Loucy (cell line): ENCODE measurements around the gene MPI.

Experiments used
- EZH2phosphoT487 ChIP-seq: fragments of 200-600 bp; IDR thresholded peaks from 2 replicates; pipeline ENCODE4 v1.6.1; 2018; ENCODE audit warnings: antibody characterized with exemption, mild to moderate bottlenecking, moderate library complexity, borderline replicate concordance
- TF ChIP-seq, protein P1 (sequence below): fragments of 200-600 bp; sonication (generic); conservative IDR thresholded peaks from 2 replicates; pipeline ENCODE4 v1.5.1; 2014; ENCODE audit warnings: mild to moderate bottlenecking, antibody characterized with exemption, low read length

DNA sequence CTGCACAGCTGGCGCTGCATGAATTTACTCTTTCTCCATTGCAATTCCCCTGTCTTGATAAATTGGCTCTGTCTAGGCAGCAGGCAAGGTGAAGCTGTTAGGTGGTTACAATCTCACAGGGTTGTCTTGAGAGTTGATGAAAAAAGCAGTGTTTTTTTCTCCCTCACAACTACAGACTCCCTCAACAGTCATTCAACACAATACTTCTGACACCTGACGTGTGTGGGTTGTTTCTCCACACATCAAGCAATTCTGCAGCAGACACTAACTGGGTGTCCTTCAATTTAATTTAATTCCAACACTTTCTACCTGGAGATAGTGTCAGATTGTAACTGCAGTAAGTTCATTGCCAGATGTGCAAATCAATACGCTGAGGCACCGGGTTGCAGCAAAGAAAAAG lies 11.6 kb upstream of the MPI start:
- TF ChIP-seq, protein P1, sequence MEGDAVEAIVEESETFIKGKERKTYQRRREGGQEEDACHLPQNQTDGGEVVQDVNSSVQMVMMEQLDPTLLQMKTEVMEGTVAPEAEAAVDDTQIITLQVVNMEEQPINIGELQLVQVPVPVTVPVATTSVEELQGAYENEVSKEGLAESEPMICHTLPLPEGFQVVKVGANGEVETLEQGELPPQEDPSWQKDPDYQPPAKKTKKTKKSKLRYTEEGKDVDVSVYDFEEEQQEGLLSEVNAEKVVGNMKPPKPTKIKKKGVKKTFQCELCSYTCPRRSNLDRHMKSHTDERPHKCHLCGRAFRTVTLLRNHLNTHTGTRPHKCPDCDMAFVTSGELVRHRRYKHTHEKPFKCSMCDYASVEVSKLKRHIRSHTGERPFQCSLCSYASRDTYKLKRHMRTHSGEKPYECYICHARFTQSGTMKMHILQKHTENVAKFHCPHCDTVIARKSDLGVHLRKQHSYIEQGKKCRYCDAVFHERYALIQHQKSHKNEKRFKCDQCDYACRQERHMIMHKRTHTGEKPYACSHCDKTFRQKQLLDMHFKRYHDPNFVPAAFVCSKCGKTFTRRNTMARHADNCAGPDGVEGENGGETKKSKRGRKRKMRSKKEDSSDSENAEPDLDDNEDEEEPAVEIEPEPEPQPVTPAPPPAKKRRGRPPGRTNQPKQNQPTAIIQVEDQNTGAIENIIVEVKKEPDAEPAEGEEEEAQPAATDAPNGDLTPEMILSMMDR: no peak
- TF ChIP-seq EZH2phosphoT487: no peak
